Islet of Langerhans (tissue), 1 donor: ENCODE measurements around the gene GPR82.
A peak's percentile ranks its signal among the peaks of the same experiment; 100 is the strongest.
"Not testable (repeated sequence)": the region's sequence is repeated elsewhere in the genome, so short reads cannot be mapped to it uniquely, and the experiment has no call there.

Experiments
- FAIRE-seq: peaks from one replicate; lab custom pipeline; 2011; peaks lifted over from hg19 to GRCh38; lab: Jason Lieb, UNC

GPR82 gene

GRCh38 chrX:41718481-41719235 lies 5.3 kb upstream of the GPR82 start:
- no peak for FAIRE-seq

DNA sequence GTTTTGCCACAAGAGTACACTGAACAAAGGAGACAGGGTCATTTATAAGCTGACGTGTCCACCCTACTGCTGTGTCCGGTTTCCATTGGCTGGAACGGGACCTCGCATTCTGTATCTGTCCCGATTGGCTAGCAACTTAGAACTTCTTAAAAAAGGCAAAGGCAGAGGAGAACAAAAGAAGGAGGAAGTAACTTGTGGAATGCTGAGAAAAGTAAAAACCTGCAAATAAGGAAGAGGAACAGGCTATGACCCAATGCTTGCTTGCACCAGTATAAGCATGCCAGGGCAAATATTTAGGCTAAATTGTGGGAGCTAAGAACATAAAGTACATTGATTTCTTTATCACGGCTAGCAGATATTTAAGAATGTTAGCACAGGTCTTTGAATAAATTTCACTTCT lies 4.4 kb upstream of the GPR82 start:
- not testable (repeated sequence) for FAIRE-seq

DNA sequence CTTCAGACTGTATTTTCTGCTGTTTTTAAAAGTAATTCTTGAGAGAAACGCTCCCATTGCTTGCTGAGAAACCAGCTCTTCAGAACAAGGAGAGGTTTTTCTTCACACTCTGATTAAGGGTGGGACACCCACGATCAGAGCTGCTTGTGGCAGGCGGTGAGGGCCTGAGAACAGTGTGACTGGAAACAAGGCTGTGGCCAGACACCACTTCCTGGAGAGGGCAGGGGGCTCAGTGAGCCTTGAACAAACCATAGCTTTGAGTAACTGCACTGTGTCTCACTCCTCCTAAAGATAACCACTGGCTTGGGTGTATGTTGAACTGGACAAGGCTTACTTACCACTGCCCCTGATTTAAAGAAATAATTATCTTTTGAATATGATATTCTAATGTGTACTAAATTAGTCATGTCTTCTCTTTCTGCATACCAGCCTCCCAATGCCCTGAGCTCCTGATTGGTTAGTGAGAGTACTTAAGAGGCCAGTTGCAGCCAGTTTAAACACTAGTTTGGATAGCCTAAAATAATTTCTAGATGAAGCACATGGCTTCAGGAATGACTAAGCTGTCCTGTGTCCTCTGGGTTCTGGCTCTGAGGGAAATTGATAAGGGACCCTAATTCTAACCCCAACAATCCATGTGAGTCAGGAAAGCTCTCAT lies 3.7 kb upstream of the GPR82 start:
- no peak for FAIRE-seq

DNA sequence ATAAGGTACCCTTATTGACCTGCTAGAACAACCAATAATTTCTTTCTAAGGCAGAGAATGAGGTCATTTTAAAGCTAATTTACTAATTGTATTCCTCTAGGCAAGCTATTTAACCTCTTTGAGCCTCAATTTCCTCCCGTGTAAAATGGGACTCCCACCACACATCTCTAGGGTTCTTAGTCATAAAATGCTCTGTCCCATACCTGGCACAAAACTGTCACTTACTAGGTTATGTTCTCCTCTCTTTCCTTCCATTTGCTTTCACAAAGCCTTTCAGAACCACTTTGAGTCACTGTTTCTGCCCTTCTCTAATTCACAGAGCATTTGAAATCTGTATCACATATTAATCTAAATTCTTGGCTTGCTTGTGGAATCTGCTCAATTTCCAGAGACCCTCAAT lies 2.4 kb upstream of the GPR82 start:
- no peak for FAIRE-seq

- no peak for FAIRE-seq
These were observed 1.8 kb upstream of the GPR82 start for GRCh38 chrX:41722214-41722613.

GRCh38 chrX:41722816-41723618 lies 964 bp upstream of the GPR82 start:
- peak; percentile 72 for FAIRE-seq

- peak; percentile 47 for FAIRE-seq
These were observed 4.1 kb downstream of the GPR82 start for GRCh38 chrX:41728125-41728524.

- no peak for FAIRE-seq
These were observed 6.1 kb downstream of the GPR82 start for GRCh38 chrX:41730081-41730480.

DNA sequence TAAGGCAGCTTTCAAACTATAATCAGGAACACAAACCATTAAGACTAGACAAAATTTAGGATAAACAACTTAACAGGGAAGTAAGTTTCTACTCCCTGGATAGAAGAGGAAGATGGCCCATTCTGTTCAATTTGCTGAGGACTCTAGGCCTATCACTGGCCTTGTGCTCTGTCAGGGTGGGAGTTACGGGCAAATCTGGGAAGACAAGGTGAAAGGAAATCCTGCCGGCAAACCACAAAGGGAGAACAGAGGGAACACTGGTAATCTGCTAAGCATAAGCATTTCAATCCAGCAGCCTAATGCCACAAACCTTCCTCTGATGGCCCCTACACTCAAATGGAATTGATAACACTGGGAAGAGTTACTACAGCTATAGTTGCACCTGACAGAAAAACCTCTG lies 8.3 kb downstream of the GPR82 start:
- no peak for FAIRE-seq

- FAIRE-seq = no peak
These were observed 10.0 kb downstream of the GPR82 start for GRCh38 chrX:41733939-41734338.

DNA sequence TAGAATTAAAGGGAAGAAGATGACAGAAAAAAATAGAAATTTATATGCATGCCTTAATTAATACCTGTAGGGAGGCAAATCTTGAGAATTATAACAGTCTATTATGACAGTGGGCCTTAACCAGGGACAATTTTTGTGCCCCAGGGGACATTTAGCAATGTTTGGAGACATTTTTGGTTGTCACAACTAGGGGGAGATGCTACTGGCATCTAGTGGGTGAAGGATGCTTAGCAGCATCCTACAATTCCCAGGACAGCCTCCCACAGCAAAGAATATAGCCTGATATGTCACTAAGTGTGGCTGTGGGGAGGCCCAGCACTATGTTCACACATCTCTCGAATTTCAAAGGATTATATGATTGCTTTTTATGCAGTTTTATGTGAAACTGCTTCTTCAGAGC lies 10.5 kb downstream of the GPR82 start:
- FAIRE-seq = no peak

DNA sequence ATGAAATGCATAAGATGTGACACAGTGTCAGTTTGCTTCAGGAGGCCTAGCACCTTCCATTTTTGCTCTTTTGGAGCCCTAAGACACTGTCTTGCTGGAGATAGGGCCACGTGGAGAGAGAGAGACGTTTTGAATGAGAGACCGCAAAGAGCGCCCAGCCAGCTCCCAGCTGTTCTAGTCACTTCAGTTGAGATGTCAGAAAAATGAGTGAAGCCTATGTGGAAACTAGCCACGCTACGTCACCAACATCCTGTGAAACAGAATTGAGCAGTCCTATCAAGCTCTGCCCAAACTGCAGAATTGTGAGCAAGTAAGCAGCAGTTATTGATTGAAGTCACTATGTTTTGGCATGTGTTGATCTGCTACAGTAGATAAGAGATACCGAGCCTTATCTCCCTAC lies 13.1 kb downstream of the GPR82 start:
- FAIRE-seq = no peak

DNA sequence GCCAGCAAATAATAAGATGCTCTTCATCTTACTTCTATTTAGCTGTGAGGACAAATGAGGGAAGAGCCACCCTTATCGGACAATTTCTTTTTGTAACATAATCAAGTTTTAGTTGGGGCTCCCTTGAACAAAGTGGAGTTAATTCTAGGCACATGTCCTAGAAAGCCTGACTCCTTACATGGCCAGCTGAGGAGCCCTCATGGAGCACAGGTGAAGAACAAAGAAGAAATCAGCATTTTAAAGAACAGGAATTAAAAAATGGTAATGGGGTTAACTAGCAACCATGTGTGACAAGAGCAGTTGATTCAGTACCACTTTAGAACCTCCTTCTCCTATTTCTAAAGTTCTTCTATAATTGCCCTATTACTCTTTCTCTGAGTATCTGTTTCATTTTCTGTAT lies 15.9 kb downstream of the GPR82 start:
- no peak for FAIRE-seq

GRCh38 chrX:41750716-41751115 lies 26.7 kb downstream of the GPR82 start:
- no peak for FAIRE-seq

DNA sequence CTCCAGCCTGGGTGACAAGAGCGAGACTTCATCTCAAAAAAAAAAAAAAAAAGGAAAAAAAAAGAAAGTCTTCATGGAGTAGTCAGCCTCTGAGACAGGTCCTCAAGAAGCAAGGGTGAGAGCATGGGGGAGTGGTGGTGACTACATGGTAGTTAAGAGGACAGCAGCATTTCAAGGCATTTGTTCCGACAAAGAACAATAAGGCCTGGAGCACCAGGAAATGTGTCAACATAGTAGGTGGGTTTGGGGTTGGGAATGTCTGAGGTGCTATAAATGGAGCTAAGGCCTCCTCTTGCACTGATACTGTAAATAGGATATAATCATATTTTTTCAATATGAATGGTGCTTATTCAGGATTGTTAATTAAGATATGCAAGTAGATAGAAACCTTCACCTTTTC lies 34.4 kb downstream of the GPR82 start:
- no peak for FAIRE-seq

DNA sequence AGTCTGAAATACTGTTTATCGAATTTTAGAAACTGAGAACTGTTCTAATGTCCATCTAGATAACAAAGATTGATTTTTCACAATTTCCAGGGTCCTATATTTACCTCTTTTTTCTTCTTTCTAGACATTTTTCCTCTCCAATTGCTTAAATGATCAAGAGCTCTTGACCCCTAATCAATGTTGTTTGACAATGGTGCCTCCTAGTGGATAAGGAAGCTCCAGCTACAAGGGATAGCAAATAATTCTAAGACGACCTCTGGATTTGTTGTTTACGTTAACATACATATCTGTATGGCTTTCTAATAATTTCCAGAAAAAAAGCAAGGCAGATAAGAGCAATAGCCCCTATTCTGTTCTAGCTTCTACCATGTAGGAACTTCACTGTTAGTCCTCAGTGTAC lies 35.8 kb downstream of the GPR82 start:
- peak; percentile 60 for FAIRE-seq

DNA sequence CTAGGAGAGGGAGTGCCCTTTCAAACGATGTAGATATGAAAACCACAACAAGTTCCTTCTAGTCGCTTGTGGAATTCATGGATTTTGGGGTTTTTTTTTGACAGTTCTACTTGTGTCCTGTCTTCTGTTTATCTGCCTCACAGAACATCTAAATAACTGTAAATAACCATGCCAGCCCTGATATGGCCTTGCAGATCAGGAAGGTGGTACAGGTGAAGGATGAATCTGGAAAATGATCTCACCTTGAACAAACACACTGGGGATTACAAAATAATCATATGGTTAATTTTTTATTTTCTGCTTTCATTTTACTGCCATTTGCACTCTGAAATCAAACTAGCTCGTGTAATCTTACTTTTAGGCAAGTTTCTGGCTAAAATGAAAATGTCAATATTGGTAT lies 37.2 kb downstream of the GPR82 start:
- peak; percentile 51 for FAIRE-seq

- no peak for FAIRE-seq
These were observed 37.7 kb downstream of the GPR82 start for GRCh38 chrX:41761702-41762101.

GRCh38 chrX:41779030-41779564 lies 55.1 kb downstream of the GPR82 start:
- FAIRE-seq = no peak
